ENCODE results near the gene SH3RF1. TPM values are rescaled to one million over a fixed set of nuclear protein-coding genes. Genes with fewer than 3 reads are reported as not detected.
"Not testable (repeated sequence)": the region's sequence is repeated elsewhere in the genome, so short reads cannot be mapped to it uniquely, and the experiment has no call there.

Gene SH3RF1
- total RNA-seq, 2 experiments from 2014 or later: 0.34 TPM

DNA sequence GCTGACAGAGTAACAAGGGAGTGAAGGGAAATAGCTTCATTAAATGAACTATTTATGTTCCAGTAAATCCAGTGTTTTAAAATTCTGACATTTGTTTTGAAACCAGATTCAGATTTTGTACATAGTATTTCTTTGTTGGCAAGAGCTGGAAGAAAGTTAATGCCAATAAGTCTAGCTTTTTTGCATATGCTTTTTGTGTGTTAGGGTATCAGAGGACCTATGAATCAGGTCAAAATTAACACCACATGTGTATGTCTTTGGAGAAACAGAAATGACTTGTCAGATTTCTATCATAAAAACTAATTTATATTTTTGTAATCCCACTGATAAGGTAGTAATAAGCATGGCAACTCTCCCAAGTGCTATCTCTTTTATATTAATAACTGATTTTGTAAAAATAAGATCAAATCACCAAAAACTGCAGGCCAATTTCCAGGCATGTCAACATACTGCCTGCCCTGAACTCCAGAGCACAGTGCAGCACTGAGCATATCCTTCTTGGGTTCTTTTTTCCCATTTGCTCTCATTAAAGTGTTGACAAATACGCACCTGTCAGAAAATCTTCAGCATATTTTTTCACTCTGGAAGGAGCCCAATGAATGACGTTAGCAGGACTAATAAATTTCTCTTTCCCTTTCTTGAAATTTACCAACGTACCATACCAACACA is 65.5 kb downstream of the SH3RF1 start:
- CTCF ChIA-PET: no interaction called here
- POLR2A ChIA-PET: no interaction called here

GRCh38 chr4:169203891-169204290 is 66.9 kb downstream of the SH3RF1 start:
- Mint-ChIP-seq H3K27ac (no peak overlapping the region), H3K36me3 (ENCODE audit: low read depth) (no peaks in the 10 kb centered on the region), H3K4me3 (no peak overlapping the region), H3K4me1 (ENCODE audit: low read depth) (no peaks in the 10 kb centered on the region), H3K9me3 (no peaks in the 10 kb centered on the region), H3K27me3 (no peaks in the 10 kb centered on the region)
- CTCF ChIA-PET: no interaction called here
- no peak for TF ChIP-seq CTCF (IDR thresholded peaks at IDR 0.05)
- POLR2A ChIA-PET: no interaction called here
- ATAC-seq: no peak
- no peak for DNase-seq
- intact Hi-C loops (cut with micrococcal nuclease): no loop called here

More for the DNA sequence above, 65.5 kb downstream of the SH3RF1 start:
- intact Hi-C loops (cut with micrococcal nuclease): no loop called here
- ATAC-seq (no peak), DNase-seq (no peak)
- Mint-ChIP-seq H3K36me3 (ENCODE audit: low read depth) (no peaks in the 10 kb centered on the region), H3K4me3 (no peak overlapping the region), H3K4me1 (ENCODE audit: low read depth) (no peaks in the 10 kb centered on the region), H3K9me3 (no peaks in the 10 kb centered on the region), H3K27me3 (no peaks in the 10 kb centered on the region), H3K27ac (no peak overlapping the region)
- TF ChIP-seq CTCF (IDR thresholded peaks at IDR 0.05): no peak

GRCh38 chr4:169203278-169203677 is 67.5 kb downstream of the SH3RF1 start:
- POLR2A ChIA-PET; H3K36me3 Mint-ChIP-seq (ENCODE audit: low read depth); H3K27me3 Mint-ChIP-seq; H3K27ac Mint-ChIP-seq; intact Hi-C loops (cut with micrococcal nuclease); DNase-seq; H3K4me3 Mint-ChIP-seq; H3K9me3 Mint-ChIP-seq; CTCF ChIA-PET; H3K4me1 Mint-ChIP-seq (ENCODE audit: low read depth); ATAC-seq: not testable (repeated sequence)

DNA sequence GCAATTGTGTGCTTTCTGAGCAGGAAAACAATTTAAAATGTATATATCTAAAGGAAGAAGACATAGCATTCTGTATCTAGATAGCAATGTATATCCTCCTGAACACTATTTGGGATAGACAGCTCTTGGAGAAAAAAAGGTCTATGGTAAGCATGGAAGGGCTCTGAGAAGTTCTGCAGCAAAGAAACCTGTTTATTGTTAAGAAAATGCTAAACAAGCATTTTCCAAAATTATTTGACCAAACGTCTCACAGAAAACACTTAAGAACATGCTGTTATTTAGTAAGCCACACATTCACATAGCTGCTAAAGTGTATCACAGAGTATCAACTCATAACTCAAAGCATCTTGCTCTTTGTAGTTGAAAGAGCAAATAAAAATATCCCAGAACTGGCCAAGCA is 67.9 kb downstream of the SH3RF1 start:
- intact Hi-C loops (cut with micrococcal nuclease): no loop called here
- DNase-seq (no peak), ATAC-seq (no peak)
- CTCF ChIA-PET: interaction anchor here (0.8 kb wide), 1 partner anchor 472 kb away, joined by 3 read pairs; no protein-coding TSS in a partner anchor
- H3K27ac Mint-ChIP-seq: no peak overlapping the region
- H3K4me3 Mint-ChIP-seq: no peak overlapping the region
- no peaks in the 10 kb centered on the region for H3K9me3 Mint-ChIP-seq
- no peak for TF ChIP-seq CTCF (IDR thresholded peaks at IDR 0.05)
- H3K4me1 Mint-ChIP-seq (ENCODE audit: low read depth): no peaks in the 10 kb centered on the region
- POLR2A ChIA-PET: interaction anchor here (0.6 kb wide), 1 partner anchor 607 kb away, joined by 3 read pairs; no protein-coding TSS in a partner anchor
- H3K27me3 Mint-ChIP-seq: no peaks in the 10 kb centered on the region
- no peaks in the 10 kb centered on the region for H3K36me3 Mint-ChIP-seq (ENCODE audit: low read depth)

DNA sequence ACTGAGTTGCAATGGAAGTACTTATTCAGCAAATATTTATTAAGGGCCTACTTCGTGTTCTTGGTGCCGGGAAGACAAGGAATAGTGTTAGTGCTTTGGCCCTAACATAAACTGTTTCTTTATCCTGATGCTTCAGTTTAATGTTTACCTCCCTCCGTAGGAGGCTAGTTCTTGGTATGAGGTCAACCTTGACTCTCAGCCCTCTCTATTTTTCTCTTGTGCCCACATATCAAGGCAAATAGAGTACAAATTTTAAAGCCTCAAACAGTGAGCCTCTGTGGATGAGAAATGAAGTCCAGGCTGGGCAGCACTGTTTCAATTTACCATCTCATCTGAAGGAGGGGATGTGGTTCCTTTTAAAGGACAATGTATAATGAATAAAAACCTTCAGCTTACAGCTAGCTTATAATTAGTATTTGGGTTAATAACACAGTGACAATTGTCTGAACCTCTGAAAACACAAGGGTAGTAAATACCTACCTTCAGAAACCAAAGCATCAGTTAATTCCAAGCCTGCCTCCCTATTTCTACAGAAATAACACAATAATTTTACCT is 68.5 kb downstream of the SH3RF1 start:
- intact Hi-C loops (cut with micrococcal nuclease): no loop called here
- ChIA-PET POLR2A (interaction anchor here (0.6 kb wide), 1 partner anchor 606 kb away, joined by 3 read pairs; no protein-coding TSS in a partner anchor), CTCF (interaction anchor here (0.8 kb wide), 1 partner anchor 471 kb away, joined by 3 read pairs; no protein-coding TSS in a partner anchor)
- H3K4me1 Mint-ChIP-seq (ENCODE audit: low read depth): no peaks in the 10 kb centered on the region
- ATAC-seq (no peak), DNase-seq (no peak)
- no peaks in the 10 kb centered on the region for H3K27me3 Mint-ChIP-seq
- no peaks in the 10 kb centered on the region for H3K36me3 Mint-ChIP-seq (ENCODE audit: low read depth)
- no peaks in the 10 kb centered on the region for H3K9me3 Mint-ChIP-seq
- TF ChIP-seq CTCF (IDR thresholded peaks at IDR 0.05): no peak
- no peak overlapping the region for H3K27ac Mint-ChIP-seq
- no peak overlapping the region for H3K4me3 Mint-ChIP-seq

Data from activated CD8-positive, alpha-beta T cell treated with anti-CD3 and anti-CD28 coated beads for 36 hours (primary cell).